ENCODE measurements around the gene TMEM243.

- no peak for TF ChIP-seq CTCF (IDR thresholded peaks at IDR 0.05; ENCODE audit: low read depth, low read length)
- no peak for TF ChIP-seq POLR2A (IDR thresholded peaks at IDR 0.05; ENCODE audit: extremely low read depth, insufficient read length)
- no peak for TF ChIP-seq MAX (IDR thresholded peaks at IDR 0.05; ENCODE audit: low read depth, low read length)
Measured at GRCh38 chr7:87226495-87226894, 7.0 kb upstream of the TMEM243 start.
